Activated naive CD4-positive, alpha-beta T cell treated with anti-CD3 and anti-CD28 coated beads, Interleukin-2, amount 50 U/mL, for 16 hours (primary cell): Measurements from ENCODE around the gene TOLLIP.
"Not testable (repeated sequence)": the region's sequence is repeated elsewhere in the genome, so short reads cannot be mapped to it uniquely, and the experiment has no call there.

Experiments used
- DNase-seq: peaks from one replicate; pipeline ENCODE4 v3.0.0-alpha.2; 2020

TOLLIP gene

GRCh38 chr11:1242751-1243150, 66.7 kb downstream of the TOLLIP start:
- not testable (repeated sequence) for DNase-seq

- no peak for DNase-seq
Observed at GRCh38 chr11:1242289-1242688, 67.1 kb downstream of the TOLLIP start.

- DNase-seq, result no peak
Observed at GRCh38 chr11:1241706-1242105, 67.7 kb downstream of the TOLLIP start.

GRCh38 chr11:1240771-1241170, 68.7 kb downstream of the TOLLIP start:
- DNase-seq, result no peak

- DNase-seq, result no peak
Observed at GRCh38 chr11:1239596-1240205, 69.7 kb downstream of the TOLLIP start.

GRCh38 chr11:1238767-1239595, 70.5 kb downstream of the TOLLIP start:
- no peak for DNase-seq

- DNase-seq, result no peak
Observed at GRCh38 chr11:1237851-1238250, 71.6 kb downstream of the TOLLIP start.

GRCh38 chr11:1237128-1237580, 72.3 kb downstream of the TOLLIP start:
- no peak for DNase-seq

GRCh38 chr11:1236316-1237127, 72.9 kb downstream of the TOLLIP start:
- DNase-seq, result no peak

- no peak for DNase-seq
Observed at GRCh38 chr11:1235901-1236315, 73.5 kb downstream of the TOLLIP start.

- no peak for DNase-seq
Observed at GRCh38 chr11:1235306-1235900, 74.0 kb downstream of the TOLLIP start.

GRCh38 chr11:1234771-1235305, 74.6 kb downstream of the TOLLIP start:
- no peak for DNase-seq

GRCh38 chr11:1234054-1234720, 75.2 kb downstream of the TOLLIP start:
- no peak for DNase-seq

- no peak for DNase-seq
Observed at GRCh38 chr11:1233351-1234053, 75.9 kb downstream of the TOLLIP start.

GRCh38 chr11:1232883-1233321, 76.5 kb downstream of the TOLLIP start:
- no peak for DNase-seq

GRCh38 chr11:1232021-1232882, 77.2 kb downstream of the TOLLIP start:
- no peak for DNase-seq

GRCh38 chr11:1231396-1232020, 77.9 kb downstream of the TOLLIP start:
- no peak for DNase-seq

- no peak for DNase-seq
Observed at GRCh38 chr11:1230456-1231395, 78.7 kb downstream of the TOLLIP start.

- no peak for DNase-seq
Observed at GRCh38 chr11:1230121-1230455, 79.3 kb downstream of the TOLLIP start.
